ENCODE data around the gene ARF1.

GRCh38 chr1:228048659-228049298, 33.7 kb upstream of the ARF1 start:
- TF ChIP-seq RAD51 (IDR thresholded peaks at IDR 0.05; ENCODE audit: borderline replicate concordance) (no peak), XBP1 (CRISPR knock-in tag; IDR thresholded peaks at IDR 0.05) (no peak), CTCF (CRISPR knock-in tag; IDR thresholded peaks at IDR 0.05) (no peak), ZBTB33 (CRISPR knock-in tag; IDR thresholded peaks at IDR 0.05) (no peak)
